Body of pancreas (tissue), 4 donors: ENCODE measurements around the gene ADRA2C.

Experiments used
- POLR2A ChIP-seq, 3 donors: fragments of 450-650 bp; IDR thresholded peaks; one replicate each; pipeline ENCODE4 v1.6.1; 2016; ENCODE audit warnings: antibody characterized with exemption in 3 of 3, mild to moderate bottlenecking in 2 of 3
- TF ChIP-seq, protein P1 (sequence below), 7 experiments: fragments of 450-650 bp in 4 of 7; fragments of 200-600 bp in 3 of 7; sonication (generic) in 3 of 7; IDR thresholded peaks; one replicate each; pipeline ENCODE4 v1.5.1; 2016 to 2019; ENCODE audit warnings: antibody characterized with exemption in 7 of 7

DNA sequence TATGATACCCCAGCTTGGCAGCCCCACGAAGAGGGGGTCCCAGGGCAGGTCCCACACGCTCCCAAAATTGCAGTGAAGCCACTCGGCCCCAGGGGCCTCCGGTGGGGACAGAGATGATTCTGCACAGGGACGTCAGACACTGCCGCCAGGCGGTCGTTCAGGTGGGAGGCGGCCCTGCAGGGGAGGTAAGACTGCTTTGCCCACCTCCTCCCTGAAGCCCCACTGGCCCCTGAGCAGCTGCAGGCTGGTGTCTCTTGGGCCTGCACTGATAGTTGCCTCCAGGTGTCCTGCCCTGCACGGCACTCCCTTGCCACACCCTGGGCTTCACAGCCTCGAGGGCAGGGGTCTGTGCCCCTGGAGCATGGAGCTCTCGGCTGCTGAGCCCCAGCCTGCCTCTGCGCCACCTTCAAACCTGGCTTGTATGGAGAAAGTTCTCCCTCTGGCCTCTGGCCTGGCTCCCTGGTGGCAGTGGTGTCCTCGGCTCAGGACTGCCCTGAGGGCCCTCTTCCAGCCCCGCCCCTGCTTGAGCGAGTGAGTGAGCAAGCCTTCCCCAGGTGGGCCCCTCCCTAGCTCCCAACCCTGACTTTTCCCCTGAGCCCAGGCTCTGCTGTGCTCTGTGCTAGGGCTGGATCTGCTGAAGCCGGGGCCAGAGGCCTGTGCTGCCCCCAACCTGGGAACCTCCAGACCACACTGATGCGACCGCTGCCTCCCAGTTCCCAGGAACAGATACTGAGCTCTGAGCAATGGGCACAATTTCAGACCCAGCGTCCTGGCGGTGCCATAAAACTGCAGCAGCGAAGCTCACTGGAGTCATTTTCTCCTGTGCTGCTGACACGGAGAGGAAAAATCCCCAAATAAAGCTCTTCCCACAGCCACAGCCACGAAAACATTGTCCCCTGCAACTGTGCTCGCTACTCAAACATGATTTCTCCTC is 16.1 kb downstream of the ADRA2C start:
- TF ChIP-seq, protein P1, sequence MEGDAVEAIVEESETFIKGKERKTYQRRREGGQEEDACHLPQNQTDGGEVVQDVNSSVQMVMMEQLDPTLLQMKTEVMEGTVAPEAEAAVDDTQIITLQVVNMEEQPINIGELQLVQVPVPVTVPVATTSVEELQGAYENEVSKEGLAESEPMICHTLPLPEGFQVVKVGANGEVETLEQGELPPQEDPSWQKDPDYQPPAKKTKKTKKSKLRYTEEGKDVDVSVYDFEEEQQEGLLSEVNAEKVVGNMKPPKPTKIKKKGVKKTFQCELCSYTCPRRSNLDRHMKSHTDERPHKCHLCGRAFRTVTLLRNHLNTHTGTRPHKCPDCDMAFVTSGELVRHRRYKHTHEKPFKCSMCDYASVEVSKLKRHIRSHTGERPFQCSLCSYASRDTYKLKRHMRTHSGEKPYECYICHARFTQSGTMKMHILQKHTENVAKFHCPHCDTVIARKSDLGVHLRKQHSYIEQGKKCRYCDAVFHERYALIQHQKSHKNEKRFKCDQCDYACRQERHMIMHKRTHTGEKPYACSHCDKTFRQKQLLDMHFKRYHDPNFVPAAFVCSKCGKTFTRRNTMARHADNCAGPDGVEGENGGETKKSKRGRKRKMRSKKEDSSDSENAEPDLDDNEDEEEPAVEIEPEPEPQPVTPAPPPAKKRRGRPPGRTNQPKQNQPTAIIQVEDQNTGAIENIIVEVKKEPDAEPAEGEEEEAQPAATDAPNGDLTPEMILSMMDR (IDR thresholded peaks at IDR 0.05) = no peak
- no peak for TF ChIP-seq POLR2A (IDR thresholded peaks at IDR 0.05)
